T1000 (cell line): ENCODE measurements around the gene TELO2.
"Not testable (repeated sequence)": the region's sequence is repeated elsewhere in the genome, so short reads cannot be mapped to it uniquely, and the experiment has no call there.

ENCODE experiments used
- DNase-seq: peaks from one replicate; lab custom pipeline; 2025; ENCODE audit warnings: mixed read lengths; lab: John Stamatoyannopoulos, UW

Gene TELO2

DNA sequence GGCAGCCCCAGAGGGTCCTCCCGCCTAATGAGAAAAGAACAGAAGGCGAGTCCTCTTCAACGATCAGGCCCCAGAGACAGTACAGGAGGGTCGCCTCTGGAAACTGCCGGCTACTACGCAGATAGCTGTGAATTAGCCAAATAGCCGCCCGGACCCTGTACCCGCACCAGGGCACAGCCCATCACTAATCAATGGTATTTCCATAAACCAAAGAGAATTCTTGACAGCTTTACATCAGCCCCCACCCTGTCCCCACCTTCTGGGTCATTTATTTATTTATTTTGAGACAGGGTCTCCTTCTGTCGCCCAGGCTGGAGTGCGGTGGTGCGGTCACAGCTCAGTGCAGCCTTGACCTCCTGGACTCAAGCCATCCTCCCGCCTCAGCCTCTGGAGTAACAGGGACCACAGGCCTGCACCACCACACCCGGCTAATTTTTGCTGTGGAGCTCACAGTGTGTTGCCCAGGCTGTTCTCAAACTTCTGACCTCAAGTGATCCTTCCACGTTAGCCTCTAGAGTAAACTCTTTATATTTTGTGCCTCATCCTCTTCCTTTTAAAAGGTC lies 17.5 kb upstream of the TELO2 start:
- DNase-seq, result no peak

GRCh38 chr16:1477033-1477432 lies 16.1 kb upstream of the TELO2 start:
- no peak for DNase-seq

- DNase-seq, result not testable (repeated sequence)
Observed at GRCh38 chr16:1478937-1479336, 14.2 kb upstream of the TELO2 start.

DNA sequence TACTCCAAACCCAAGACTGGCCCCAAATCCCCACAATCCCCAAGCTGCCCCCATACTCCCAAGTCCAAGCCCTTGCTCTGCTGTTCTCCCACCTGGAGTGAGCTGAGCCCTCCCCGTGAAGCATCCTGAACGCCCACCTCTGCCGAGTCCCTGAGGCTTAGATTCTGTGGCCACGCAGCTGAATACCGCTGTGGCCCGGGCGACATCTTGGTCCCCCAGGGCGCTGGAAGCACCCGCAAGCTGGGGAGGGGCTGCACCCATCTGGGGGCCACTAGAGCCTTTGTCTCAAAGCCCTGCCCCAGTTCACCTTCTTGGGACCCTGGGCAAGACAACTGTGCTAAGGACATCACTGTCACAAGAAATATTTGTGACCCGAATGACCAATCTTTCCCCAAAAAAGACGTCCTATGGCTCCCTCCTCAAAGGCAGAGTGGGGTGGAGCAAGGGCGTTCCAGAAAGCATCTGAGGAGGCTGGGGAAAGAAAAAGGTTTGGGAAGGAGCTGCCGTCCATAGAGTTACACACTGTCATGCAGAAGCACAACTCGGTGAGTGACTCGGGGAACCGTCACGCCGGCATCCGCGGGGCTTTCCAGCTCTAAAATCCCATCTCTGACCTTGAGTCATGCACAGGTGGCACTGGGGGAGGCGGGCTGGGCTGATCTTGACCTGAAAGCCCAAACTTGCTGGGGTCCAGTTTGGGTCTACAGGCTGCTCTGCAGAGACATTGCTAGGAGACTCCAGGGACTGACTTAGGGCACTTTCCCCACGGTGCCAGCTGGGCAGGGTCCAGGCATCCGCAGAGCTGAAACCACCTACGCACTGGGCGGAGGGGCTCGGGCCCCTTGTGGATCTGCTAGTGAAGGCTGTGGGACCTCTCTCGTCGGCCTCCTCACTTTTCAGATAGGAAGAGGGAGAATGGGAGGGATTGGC lies 11.0 kb upstream of the TELO2 start:
- no peak for DNase-seq

DNA sequence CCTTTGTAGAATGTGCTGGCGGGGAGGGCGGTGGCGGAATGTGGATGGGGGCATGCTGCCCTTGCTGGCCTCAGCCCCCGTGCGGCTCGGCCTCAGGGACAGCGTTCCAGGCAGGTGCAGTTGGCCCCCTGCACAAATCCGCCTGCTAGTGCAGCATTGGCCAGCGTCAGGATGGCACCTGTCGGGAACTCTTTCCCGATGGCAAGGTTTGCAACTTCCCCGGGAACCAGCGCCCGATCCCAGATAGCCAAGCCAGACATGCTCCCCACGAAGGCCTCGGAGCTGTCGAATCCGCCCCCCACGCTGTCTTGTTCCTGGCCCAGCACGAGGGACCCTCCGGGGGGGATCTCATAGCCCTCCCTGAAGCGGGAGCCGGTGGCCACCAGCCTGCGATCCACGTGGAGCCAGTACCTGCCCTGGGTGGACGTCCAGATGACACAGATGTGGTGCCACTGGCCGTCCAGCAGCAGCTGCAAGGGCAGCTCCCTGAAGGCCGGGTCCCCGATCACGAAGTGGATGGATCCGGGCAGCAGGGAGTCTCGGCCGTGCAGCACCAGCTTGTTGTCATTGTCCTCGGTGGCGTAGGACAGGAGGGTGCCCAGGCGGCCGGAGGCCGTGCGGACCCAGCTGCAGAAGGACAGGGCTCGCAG lies 7.2 kb upstream of the TELO2 start:
- DNase-seq, result no peak

- no peak for DNase-seq
Observed at GRCh38 chr16:1486551-1487390, 6.4 kb upstream of the TELO2 start.

- no peak for DNase-seq
Observed at GRCh38 chr16:1487395-1488053, 5.6 kb upstream of the TELO2 start.

DNA sequence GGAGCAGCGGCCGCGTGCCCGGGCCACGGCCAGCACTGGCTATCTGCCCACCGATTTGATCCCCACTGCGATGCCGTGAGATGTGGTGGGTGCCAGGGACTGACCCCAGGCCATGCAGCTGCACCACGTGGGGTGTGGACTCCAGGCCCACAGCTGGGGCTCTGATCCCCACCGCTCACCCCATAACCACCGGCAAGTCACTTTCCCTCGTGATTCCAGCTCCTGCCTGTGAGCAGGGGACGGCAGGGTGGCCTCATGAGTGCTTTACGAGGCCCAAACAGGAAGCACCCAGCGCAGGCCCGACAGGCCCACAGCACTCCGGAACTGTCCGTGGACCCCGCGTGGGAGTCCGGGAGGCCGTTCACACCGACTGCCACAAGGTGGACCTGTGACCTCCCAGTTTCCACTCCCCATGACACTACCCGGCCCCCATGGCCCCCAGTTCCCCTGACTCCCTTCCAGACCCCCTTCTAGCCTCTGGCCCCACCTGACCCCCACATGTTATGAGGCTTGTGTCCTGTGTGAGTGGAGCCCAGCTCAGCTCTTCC lies 5.0 kb upstream of the TELO2 start:
- DNase-seq, result no peak

GRCh38 chr16:1488619-1489018 lies 4.5 kb upstream of the TELO2 start, which contains the start of gene PTX4:
TSS of gene PTX4 (minus strand) at chr16:1488944. CDS start at chr16:1488909, 35 bp downstream.
- DNase-seq, result no peak

GRCh38 chr16:1489077-1489476 lies 4.1 kb upstream of the TELO2 start:
- no peak for DNase-seq

DNA sequence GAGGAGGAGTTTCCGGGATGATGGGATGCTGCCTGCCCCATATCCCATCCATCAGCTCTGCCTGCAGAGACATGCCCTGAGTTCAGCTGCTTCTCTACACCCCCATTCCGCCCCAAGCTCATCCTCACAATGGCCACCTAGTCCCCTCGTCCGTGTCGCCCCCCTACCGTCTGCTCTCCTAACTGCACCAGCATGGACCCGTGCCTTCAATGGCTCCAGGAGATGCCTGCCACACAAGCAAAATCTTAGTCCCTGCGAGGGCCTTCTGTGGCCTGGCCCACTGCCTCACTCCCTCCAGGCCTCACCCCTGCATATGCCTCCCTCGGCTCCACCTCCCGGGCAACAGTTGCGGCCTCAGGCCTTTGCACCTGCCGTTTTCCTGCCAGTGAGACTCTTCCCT lies 1.8 kb upstream of the TELO2 start:
- DNase-seq, result no peak

GRCh38 chr16:1492082-1492922 lies 858 bp upstream of the TELO2 start:
- no peak for DNase-seq

DNA sequence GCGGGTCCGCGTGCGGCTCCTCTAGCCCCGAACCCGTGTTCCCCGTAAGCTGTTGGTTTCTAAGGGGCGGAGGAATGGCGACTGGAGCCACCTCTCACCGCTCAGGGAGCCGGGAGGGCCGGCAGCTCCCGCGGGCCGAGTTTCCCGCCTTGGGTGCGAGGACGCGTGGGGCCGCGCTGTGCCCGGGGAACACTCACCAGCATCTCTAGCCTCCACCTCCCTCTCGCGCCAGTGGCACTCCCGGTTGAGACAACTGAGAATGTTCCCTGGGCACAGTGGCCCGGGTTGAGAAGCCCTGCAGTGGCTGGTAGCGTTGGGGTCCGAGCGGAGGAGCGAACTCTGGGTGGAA lies 560 bp downstream of the TELO2 start:
- DNase-seq, result no peak

DNA sequence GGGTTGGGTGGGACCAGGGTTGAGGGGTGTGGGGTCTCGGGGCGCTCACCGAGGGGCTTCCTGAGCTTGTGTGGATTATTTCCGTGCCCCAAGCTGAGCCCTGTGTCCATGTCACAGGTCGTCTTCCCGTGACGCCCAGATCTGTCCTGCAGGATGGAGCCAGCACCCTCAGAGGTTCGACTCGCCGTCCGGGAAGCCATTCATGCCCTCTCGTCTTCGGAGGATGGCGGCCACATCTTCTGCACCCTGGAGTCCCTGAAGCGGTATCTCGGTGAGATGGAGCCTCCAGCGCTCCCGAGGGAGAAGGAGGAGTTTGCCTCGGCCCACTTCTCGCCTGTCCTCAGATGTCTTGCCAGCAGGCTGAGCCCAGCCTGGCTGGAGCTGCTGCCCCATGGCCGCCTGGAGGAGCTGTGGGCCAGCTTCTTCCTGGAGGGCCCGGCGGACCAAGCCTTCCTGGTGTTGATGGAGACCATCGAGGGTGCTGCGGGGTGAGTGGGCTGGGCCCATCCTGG lies 1.0 kb downstream of the TELO2 start:
- DNase-seq, result peak; percentile 61

DNA sequence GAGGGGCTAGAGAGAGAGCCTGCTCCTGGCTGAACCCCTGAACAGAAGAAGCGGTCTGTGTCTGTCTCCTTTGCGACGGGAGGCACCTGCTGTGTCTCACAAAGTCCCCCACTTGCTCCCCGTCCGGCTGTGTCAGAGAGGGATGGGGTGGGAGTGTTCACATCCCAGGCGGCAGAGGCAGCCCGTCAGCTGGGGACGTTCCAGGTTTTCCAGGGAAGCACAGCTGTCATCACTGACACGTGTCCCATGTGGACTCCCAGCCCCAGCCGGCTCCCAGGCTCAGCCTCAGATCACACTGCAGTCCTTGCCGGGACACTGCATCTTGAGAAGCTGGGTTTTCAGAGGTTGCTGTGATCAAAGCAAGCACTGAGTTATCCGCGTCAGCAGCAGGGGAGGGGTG lies 1.6 kb downstream of the TELO2 start:
- no peak for DNase-seq

- DNase-seq, result no peak
Observed at GRCh38 chr16:1495211-1495888, 2.2 kb downstream of the TELO2 start.

DNA sequence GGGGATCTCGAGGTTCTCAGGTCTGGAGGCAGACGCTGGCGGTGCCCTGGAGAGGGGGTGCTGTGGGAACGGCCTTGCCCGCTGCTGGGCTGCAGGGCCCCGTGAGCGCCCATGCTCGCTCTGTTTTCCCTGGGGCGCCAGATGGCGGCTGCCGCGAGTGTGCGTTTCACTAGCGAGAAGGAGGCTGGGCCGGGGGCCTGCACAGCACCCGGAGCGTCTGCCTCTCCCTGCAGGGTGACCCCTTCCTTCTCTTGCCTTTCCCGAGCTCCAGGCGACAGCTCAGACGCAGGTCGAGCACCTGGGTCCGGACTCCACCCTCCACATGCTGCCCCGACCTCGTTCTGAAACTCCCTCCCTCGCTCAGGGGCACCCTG lies 2.7 kb downstream of the TELO2 start:
- no peak for DNase-seq

DNA sequence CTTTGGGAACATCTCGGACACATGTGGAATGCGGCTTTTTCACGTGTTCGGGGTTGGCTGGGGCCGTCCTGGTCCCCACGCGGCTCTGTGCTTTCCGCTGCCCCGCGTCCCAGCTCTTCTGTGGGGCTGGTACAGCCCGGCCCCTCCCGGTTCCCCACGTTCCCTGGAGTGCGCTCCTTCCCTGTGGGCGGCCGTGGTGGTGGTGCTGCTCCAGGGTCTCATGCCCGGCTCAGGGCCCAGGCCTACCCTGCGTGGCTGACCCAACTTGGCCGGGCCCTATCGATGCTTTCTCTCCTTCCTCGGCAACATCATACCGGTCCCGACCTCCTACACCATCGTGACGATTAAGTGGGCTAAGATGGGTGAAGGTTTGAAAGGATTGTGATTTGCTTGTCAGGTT lies 3.3 kb downstream of the TELO2 start:
- DNase-seq, result no peak

DNA sequence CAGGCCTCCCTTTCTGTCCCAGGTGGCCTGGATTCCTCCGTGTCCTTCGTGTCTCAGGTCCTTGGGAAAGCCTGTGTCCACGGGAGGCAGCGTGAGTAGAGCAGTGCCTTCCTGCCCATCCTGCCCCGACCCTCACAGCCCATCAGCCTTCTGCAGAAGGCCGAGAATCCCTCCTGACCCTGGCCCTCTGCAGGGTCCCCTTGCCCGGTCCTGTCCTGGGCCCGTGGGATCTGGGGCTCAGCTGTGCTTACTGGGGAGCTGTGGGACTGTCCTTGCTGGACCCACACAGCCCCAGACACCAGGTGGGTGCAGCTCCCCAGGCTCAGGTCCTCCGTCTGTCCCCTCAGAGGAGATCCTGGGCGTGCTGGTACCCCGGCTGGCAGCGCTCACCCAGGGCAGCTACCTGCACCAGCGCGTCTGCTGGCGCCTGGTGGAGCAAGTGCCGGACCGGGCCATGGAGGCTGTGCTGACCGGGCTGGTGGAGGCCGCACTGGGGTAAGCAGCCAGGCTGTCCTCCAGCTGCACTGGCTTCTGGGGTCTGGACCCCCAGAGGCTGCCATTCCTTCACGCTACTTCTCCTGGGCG lies 3.9 kb downstream of the TELO2 start:
- no peak for DNase-seq
